Liver (tissue), 3 donors: ENCODE results near the gene TCF25.

Source experiments
- ATF3 ChIP-seq: IDR thresholded peaks from 2 replicates; pipeline ENCODE4 v1.6.1; 2016; ENCODE audit warnings: antibody characterized with exemption
- CTCF ChIP-seq: fragments of 150-350 bp; IDR thresholded peaks from 2 replicates; pipeline ENCODE4 v1.5.1; 2017; ENCODE audit warnings: improper control_type of control experiment, low read depth, low read length; ENCODE audit not compliant: missing input control
- FOXA2 ChIP-seq: IDR thresholded peaks from 2 replicates; pipeline ENCODE4 v1.6.1; 2016; ENCODE audit warnings: antibody characterized with exemption
- HNF4G ChIP-seq: IDR thresholded peaks from 2 replicates; pipeline ENCODE4 v1.6.1; 2016; ENCODE audit warnings: antibody characterized with exemption
- JUND ChIP-seq, 2 donors: IDR thresholded peaks; 2 replicates each; pipeline ENCODE4 v1.6.1; 2016; ENCODE audit warnings: antibody characterized with exemption in 2 of 2
- MAX ChIP-seq: IDR thresholded peaks from 2 replicates; pipeline ENCODE4 v1.6.1; 2016; ENCODE audit warnings: antibody characterized with exemption
- NR2F2 ChIP-seq: IDR thresholded peaks from 2 replicates; pipeline ENCODE4 v1.6.1; 2016; ENCODE audit warnings: antibody characterized with exemption
- REST ChIP-seq: IDR thresholded peaks from 2 replicates; pipeline ENCODE4 v1.6.1; 2016; ENCODE audit warnings: antibody characterized with exemption, mild to moderate bottlenecking
- RXRA ChIP-seq, 2 donors: IDR thresholded peaks; 2 replicates each; pipeline ENCODE4 v1.6.1; 2017 to 2018; ENCODE audit warnings: antibody characterized with exemption in 2 of 2, mild to moderate bottlenecking in 1 of 2
- SP1 ChIP-seq: IDR thresholded peaks from 2 replicates; pipeline ENCODE4 v1.6.1; 2018; ENCODE audit warnings: antibody characterized with exemption, mild to moderate bottlenecking
- TAF1 ChIP-seq: conservative IDR thresholded peaks from 2 replicates; pipeline ENCODE4 v1.6.1; 2016; ENCODE audit warnings: antibody characterized with exemption, mild to moderate bottlenecking
- YY1 ChIP-seq: IDR thresholded peaks from 2 replicates; pipeline ENCODE4 v1.6.1; 2016; ENCODE audit warnings: antibody characterized with exemption, mild to moderate bottlenecking
- ZBTB33 ChIP-seq: IDR thresholded peaks from 2 replicates; pipeline ENCODE4 v1.6.1; 2016; ENCODE audit warnings: antibody characterized with exemption
- donor health status: healthy.
- donor health status: healthy.

- no peak for TF ChIP-seq CTCF
- no peak for TF ChIP-seq REST
- no peak for TF ChIP-seq YY1
- TF ChIP-seq TAF1 = no peak
- TF ChIP-seq MAX = no peak
- TF ChIP-seq SP1 = no peak
- no peak for TF ChIP-seq RXRA (IDR thresholded peaks at IDR 0.05)
- TF ChIP-seq HNF4G = no peak
- no peak for TF ChIP-seq JUND (IDR thresholded peaks at IDR 0.05)
- TF ChIP-seq NR2F2 = no peak
- TF ChIP-seq ZBTB33 = no peak
- TF ChIP-seq FOXA2 = no peak
- no peak for TF ChIP-seq ATF3
Observed at GRCh38 chr16:89905511-89906139, 32.2 kb downstream of the TCF25 start.
